K562 (cell line): Measurements from ENCODE around the gene APLNR. TPM values are rescaled to one million over a fixed set of nuclear protein-coding genes. Genes with fewer than 3 reads are reported as not detected.

Source experiments
- PRDM10 ChIP-seq: fragments of 450-650 bp; IDR thresholded peaks from 2 replicates; pipeline ENCODE4 v1.6.1; 2018; ENCODE audit not compliant: partially characterized antibody
- STAG1 ChIP-seq: sonication (generic); formaldehyde crosslinking; IDR thresholded peaks from 2 replicates; pipeline ENCODE4 v1.5.0; 2020; ENCODE audit warnings: missing genetic modification reagents, borderline replicate concordance
- ZNF318 ChIP-seq, 2 experiments: fragments of 450-650 bp; IDR thresholded peaks; 2 replicates each; pipeline ENCODE4 v1.6.1; 2016; ENCODE audit warnings: mild to moderate bottlenecking in 2 of 2, borderline replicate concordance in 1 of 2, low read depth in 1 of 2, moderate library complexity in 1 of 2
- polyA plus RNA-seq, 8 experiments: library from polyadenylated mRNA; depleted of rRNA in 4 of 8; stranded (reverse) in 5 of 8; unstranded in 3 of 8; fragments of >200 nt; fragmentation: Nextera tagmentation in 2 of 8; fragmentation: Illumina TruSeq in 1 of 8; extraction: Ambion mirVana in 2 of 8; extraction: Trizol in 1 of 8; gene quantifications; 2 replicates each; pipeline versions ENCODE4 v1.2.1 to v1.2.3, GENCODE V29; 2011 to 2014; ENCODE audit warnings: inconsistent platforms in 1 of 8, missing spikeins in 1 of 8
- total RNA-seq, 7 experiments: library from RNA; depleted of rRNA in 6 of 7; stranded (reverse); fragments of >200 nt in 6 of 7; fragmentation: Illumina TruSeq in 2 of 7; extraction: Trizol in 2 of 7; gene quantifications; 2 replicates each; pipeline versions ENCODE4 v1.2.1 to v1.2.3, GENCODE V29; 2011 to 2021; ENCODE audit warnings: low replicate concordance in 1 of 7

The APLNR gene
- total and polyA plus RNA-seq, 9 of the 15 experiments (the other 6 are each of a cell fraction or from before 2014, with no cell fraction given): 0.15 to 2.0 (median 0.65) TPM

GRCh38 chr11:57217053-57217452 is 20.0 kb downstream of the APLNR start (continued):
- TF ChIP-seq ZNF318 (IDR thresholded peaks at IDR 0.05; ENCODE audit: borderline replicate concordance in 1 of 2, low read depth in 1 of 2) (no peak), STAG1 (no peak), PRDM10 (no peak)
